GM11168 (cell line): ENCODE measurements around the gene HPSE2.
"Not testable (repeated sequence)": the region's sequence is repeated elsewhere in the genome, so short reads cannot be mapped to it uniquely, and the experiment has no call there.

Experiments
- in situ Hi-C: fragments of 300-500 bp; cut with MboI; formaldehyde crosslinking; loops from one replicate; pipeline ENCODE4 v1.12.0; 2022; ENCODE audit warnings: low sequenced_read_pairs; ENCODE audit not compliant: unreplicated experiment

HPSE2 gene

GRCh38 chr10:99010286-99010685, 225.4 kb downstream of the HPSE2 start:
- in situ Hi-C loops = no loop called here

DNA sequence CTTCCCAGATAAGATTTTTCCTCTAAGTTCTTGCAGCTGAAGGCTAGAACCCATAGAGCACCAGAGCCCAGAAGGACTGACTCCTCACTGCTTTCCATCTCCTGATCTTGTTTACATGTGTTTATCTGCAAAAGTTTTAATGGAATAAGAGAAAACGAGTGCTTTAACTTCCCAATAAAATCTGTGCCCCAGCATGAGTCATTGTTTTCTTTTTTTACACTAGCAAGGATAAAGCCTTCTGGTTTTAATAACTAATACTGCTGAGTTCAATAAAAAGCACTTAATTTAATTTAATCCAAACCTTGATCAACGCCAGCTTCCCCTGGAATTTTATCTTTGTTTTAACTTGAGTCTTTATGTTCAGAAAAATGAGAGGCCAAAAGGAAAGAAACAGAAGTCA, 227.6 kb downstream of the HPSE2 start:
- in situ Hi-C loops = no loop called here

GRCh38 chr10:99007457-99007856, 228.2 kb downstream of the HPSE2 start:
- in situ Hi-C loops = no loop called here

DNA sequence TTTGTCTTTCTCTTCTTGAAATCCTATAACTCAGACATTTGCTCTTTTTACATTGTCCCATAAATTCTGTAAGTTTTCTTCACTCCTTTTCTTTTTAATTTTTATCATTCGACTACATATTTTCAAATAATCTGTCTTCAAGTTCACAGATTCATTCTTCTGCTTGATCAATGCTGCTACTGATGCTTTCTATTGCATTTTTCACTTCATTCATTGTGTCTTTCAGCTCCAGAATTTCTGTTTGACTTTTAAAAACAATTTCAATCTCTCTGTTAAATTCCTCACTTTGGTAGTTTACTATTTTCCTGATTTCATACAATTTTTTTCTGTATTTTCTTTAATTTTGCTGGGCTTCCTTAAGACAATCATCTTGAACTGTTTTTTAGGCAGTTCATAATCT, 230.4 kb downstream of the HPSE2 start:
- in situ Hi-C loops = no loop called here

- in situ Hi-C loops = no loop called here
Observed at GRCh38 chr10:99004738-99005137, 230.9 kb downstream of the HPSE2 start.

- in situ Hi-C loops = no loop called here
Observed at GRCh38 chr10:99002392-99002791, 233.3 kb downstream of the HPSE2 start.

GRCh38 chr10:98997596-98997995, 238.1 kb downstream of the HPSE2 start:
- in situ Hi-C loops = no loop called here

DNA sequence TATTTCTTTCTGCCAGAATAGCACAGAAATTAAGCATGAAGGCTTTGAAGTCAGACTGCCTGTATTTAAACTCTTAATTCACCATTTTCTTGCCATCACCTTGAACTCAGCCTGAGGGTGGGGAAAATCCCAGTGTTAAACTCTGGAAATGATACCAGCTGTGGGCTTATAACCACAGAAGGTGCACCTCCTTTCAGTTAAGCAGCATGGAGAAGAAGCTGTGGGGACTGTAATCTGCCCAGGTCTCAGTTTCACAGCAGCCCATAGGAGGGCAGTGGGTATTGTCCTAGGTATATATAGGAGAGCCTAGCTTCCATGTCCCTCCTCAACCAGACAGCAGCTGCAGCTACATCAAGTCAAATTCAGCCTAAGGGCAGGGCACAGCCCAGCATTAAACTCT, 241.6 kb downstream of the HPSE2 start:
- in situ Hi-C loops = no loop called here

DNA sequence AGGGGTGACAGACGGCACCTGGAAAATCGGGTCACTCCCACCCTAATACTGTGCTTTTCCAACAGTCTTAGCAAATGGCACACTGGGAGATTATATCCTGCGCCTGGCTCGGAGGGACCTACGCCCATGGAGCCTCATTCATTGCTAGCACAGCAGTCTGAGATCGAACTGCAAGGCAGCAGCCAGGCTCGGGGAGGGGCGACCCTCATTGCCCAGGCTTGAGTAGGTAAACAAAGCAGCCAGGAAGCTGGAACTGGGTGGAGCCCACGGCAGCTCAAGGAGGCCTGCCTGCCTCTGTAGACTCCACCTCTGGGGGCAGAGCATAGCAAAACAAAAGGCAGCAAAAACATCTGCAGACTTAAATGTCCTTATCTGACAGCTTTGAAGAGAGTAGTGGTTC, 251.9 kb downstream of the HPSE2 start:
- in situ Hi-C loops = not testable (repeated sequence)

DNA sequence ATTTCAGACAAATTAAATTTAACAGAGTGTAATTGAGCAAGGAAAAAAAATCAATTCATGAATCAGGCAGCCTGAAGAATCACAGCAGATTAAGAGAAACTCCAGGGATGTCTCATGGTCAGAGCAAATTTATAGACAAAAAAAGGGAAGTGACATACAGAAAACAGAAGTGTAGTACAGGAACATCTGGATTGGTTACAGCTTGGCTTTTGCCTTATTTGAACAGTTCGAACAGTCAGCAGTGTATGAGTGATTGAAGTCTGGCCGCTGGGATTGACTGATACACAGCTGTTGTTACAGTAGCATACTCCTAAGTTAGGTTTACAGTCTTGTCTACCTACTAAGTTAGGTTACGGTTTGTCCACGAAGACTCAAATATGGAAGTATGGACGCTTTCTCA, 255.3 kb downstream of the HPSE2 start:
- in situ Hi-C loops = no loop called here

GRCh38 chr10:98971464-98971863, 264.2 kb downstream of the HPSE2 start:
- in situ Hi-C loops = no loop called here

GRCh38 chr10:98967601-98968000, 268.1 kb downstream of the HPSE2 start:
- in situ Hi-C loops = no loop called here

- in situ Hi-C loops = no loop called here
Observed at GRCh38 chr10:98963608-98964007, 272.0 kb downstream of the HPSE2 start.

DNA sequence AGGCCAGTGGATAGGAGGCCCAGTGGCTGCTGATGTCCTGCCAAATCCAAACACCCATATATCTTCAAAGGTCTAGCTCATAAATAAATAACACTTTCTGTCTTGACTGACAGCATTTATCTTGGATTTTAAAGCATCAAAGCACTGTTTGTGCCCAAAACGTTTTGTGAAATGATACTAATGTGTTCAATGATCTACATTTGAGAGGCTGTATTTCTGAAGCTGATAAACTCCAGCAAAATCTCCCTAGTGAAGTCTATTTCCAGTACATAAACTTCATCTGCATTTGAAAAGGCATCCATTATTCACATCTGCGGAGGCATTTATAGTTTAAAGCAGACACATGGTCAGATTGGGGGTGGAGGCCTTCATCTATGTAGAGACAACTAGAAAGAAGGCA, 276.3 kb downstream of the HPSE2 start:
- in situ Hi-C loops = no loop called here

DNA sequence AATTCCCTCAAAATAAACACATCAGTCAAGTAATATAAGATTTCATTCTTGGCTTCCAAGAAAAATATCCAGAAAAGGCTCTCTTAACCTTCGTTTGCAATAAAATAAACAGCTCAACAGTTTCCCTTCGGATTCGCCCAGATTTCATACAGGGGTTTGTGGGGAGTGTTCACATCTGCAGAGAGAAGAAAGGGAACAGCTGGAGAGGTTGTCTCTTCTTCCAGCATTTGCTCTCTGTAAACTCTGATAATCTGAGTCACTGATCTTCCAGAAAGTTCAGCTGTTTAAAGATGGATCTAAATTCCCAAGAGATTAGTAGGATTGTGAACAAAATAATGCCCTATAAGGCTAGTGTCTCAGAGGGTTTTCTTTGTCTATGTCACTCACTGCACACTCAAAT, 277.9 kb downstream of the HPSE2 start:
- in situ Hi-C loops = no loop called here

DNA sequence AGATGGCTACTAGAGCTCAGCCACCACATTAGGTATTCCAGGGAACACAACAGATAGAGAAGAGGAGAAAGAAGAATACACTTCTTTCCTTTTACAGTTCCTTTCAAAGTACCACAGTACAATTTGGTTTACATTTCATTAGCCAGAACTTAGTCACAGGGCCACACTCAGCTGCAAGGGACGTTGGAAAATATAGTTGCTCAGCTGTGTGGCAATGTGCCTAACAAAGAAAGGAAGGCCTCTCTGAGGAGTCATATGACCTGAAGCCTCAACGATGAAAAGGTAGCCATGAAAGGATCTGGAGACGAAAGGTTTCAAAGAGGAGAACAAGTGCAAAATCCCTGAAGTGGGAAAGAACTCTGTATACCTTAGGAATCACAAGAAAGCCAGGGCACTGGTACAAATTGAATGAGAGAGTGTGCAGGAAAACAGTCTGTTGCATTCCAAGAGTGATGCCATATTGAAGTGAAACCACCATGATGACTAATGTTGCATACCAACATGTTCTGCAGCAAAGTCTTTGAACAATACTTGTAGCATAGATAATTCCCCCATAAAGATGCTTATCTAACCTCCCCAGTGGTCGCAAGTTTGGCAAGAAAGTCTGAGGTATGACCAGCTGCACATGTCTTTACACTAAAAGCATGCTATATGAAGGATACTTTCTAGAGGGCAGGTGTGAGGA, 278.9 kb downstream of the HPSE2 start:
- in situ Hi-C loops = no loop called here

- in situ Hi-C loops = no loop called here
Observed at GRCh38 chr10:98953251-98953650, 282.4 kb downstream of the HPSE2 start.

DNA sequence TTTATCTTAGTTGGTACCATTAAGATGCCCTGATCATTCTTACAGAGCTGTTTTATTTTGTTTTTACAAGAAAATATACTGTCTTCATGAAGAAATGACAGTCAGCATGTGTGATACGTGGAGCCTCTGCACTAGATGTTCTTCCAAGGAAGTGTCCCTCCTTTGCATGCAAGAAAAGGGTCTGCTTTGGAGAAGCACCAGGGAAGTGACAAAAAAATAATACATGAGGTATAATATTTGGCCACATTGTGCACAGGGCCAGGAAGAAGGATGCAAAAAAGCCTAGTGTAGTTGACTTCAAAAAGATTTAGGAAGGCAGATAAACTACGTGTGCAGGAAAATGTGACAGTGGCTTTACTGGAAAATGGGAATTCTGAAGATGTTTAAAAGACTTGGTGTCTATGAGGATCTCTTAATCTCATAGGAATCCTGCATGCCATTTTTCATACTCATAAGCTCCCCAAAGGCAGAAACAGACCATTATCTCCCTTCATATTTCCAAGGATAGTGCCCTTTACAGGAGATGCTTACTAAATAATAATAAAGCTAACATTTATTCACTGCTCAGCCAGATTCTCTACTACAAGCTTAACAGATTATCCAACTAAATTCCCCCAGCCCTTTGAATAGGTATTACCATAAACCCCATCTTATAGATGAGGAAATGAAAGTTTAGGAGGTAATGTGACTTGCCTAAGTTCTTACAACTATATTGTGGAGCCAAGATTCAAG, 284.2 kb downstream of the HPSE2 start:
- in situ Hi-C loops = no loop called here

DNA sequence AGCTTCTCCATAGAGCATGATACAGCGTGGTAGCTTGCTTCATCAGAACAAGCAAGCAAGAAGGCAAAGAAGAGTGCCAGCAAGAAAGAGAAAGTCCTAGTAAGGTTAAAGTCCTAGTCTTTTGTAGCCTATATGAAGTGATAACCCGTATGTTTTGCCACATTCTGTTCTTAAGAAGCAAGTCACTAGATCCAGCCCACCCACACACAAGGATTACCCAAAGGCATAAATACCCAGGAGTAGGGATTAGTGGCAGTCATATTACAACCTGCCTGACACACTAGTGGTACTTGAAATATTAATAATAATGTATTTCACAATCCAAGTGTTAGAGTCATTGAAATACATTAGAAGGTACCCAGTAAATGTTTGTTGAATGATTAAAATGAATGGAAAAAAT, 285.5 kb downstream of the HPSE2 start:
- in situ Hi-C loops = no loop called here

DNA sequence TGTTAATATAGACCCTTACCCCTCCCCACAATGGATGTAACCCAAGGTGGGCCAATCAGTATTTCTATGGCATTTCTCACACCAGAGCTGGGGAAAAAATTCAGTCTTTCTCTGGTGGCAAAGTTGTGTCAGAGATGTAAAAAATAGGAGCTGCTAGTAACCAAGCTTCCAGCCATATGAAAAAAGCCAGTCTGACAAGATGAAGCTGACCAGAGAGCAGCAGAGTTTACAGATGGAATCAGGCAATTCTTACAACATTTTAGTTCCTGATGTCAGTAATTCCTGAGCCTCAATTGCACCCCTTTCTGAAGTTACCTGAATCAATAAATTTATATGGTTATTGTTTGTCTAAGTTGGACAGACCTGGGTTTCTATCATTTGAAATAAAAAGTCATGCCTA, 286.3 kb downstream of the HPSE2 start:
- in situ Hi-C loops = no loop called here

- in situ Hi-C loops = no loop called here
Observed at GRCh38 chr10:98943681-98944080, 292.0 kb downstream of the HPSE2 start.

GRCh38 chr10:98929709-98930108, 305.9 kb downstream of the HPSE2 start:
- in situ Hi-C loops = no loop called here
